ENCODE measurements around the gene CFAP251.

- TF ChIP-seq EP300 (IDR thresholded peaks at IDR 0.05; ENCODE audit: borderline replicate concordance), result no peak
- TF ChIP-seq YY1 (IDR thresholded peaks at IDR 0.05; ENCODE audit: low read depth), result no peak
- TF ChIP-seq TAF1 (IDR thresholded peaks at IDR 0.05; ENCODE audit: low read depth), result no peak
- no peak for TF ChIP-seq NFIC (IDR thresholded peaks at IDR 0.05)
Measured at GRCh38 chr12:121911824-121912585, 6.4 kb upstream of the CFAP251 start.

Data from Ishikawa (cell line).